ENCODE measurements around the gene LTBP3. TPM values are rescaled to one million over a fixed set of nuclear protein-coding genes. Genes with fewer than 3 reads are reported as not detected.

Gene LTBP3
- total RNA-seq, 1 donor from 2014 or later: 38.6 TPM

Small RNA genes lying within 50 kb of the gene (small RNA-seq; reads per million reads assigned to genes)
- gene AP001362.1 (ENCODE audit: low replicate concordance) (not detected), gene RF01684 (ENCODE audit: low replicate concordance) (not detected)

Other genes starting within 250 kb of the LTBP3 start
- gene CDC42EP2, start 243.5 kb downstream of the LTBP3 start, total RNA-seq: 2.7 TPM
- gene DPF2, start 224.5 kb downstream of the LTBP3 start, total RNA-seq: 25.3 TPM
- 3.0 TPM for gene TIGD3, start 203.6 kb downstream of the LTBP3 start, total RNA-seq
- gene SLC25A45, start 175.7 kb downstream of the LTBP3 start, total RNA-seq: 0.74 TPM
- gene FRMD8, start 171.7 kb downstream of the LTBP3 start, total RNA-seq: 6.9 TPM
- 8.4 TPM for gene NEAT1, start 135.6 kb downstream of the LTBP3 start, total RNA-seq
- 8,183 TPM for gene MALAT1, start 59.3 kb downstream of the LTBP3 start, total RNA-seq
- 34.2 TPM for gene SCYL1, start 33.3 kb downstream of the LTBP3 start, total RNA-seq
- gene ZNRD2, start 12.1 kb upstream of the LTBP3 start, total RNA-seq: 20.7 TPM
- gene FAM89B, start 14.2 kb upstream of the LTBP3 start, total RNA-seq: 21.9 TPM
- gene EHBP1L1, start 17.7 kb upstream of the LTBP3 start, total RNA-seq: 14.0 TPM
- not detected for gene KCNK7, start 37.4 kb upstream of the LTBP3 start, total RNA-seq
- 6.9 TPM for gene MAP3K11, start 55.9 kb upstream of the LTBP3 start, total RNA-seq
- 10.1 TPM for gene PCNX3, start 57.4 kb upstream of the LTBP3 start, total RNA-seq
- gene SIPA1, start 79.7 kb upstream of the LTBP3 start, total RNA-seq: 3.9 TPM
- gene RELA, start 104.6 kb upstream of the LTBP3 start, total RNA-seq: 9.8 TPM
- 36.4 TPM for gene KAT5, start 153.9 kb upstream of the LTBP3 start, total RNA-seq
- gene RNASEH2C, start 162.4 kb upstream of the LTBP3 start, total RNA-seq: 8.1 TPM
- gene AP5B1, start 222.6 kb upstream of the LTBP3 start, total RNA-seq: 5.4 TPM
- under 0.01 TPM for gene OVOL1, start 228.7 kb upstream of the LTBP3 start, total RNA-seq

Measured in temporal lobe (tissue), 2 donors.